Suprapubic skin (tissue), 4 donors: Measurements from ENCODE around the gene PRRT4. TPM values are rescaled to one million over a fixed set of nuclear protein-coding genes. Genes with fewer than 3 reads are reported as not detected.

ENCODE experiments used
- DNase-seq, 2 donors: peaks; one replicate each; pipeline ENCODE4 v3.0.0-alpha.2; 2019; ENCODE audit warnings: low spot score in 2 of 2
- H3K27ac ChIP-seq: fragments of 200-600 bp; sonication (generic); one replicate; pipeline ENCODE4 v1.5.1; 2019
- H3K27me3 ChIP-seq: fragments of 200-600 bp; sonication (generic); one replicate; pipeline ENCODE4 v1.5.1; 2019
- H3K36me3 ChIP-seq: fragments of 200-600 bp; sonication (generic); one replicate; pipeline ENCODE4 v1.5.1; 2019
- H3K4me1 ChIP-seq: fragments of 200-600 bp; sonication (generic); one replicate; pipeline ENCODE4 v1.5.1; 2019
- H3K4me3 ChIP-seq: fragments of 200-600 bp; sonication (generic); one replicate; pipeline ENCODE4 v1.5.1; 2019; ENCODE audit warnings: mild to moderate bottlenecking
- H3K9me3 ChIP-seq: fragments of 200-600 bp; sonication (generic); one replicate; pipeline ENCODE4 v1.5.1; 2019
- CTCF ChIP-seq, 2 donors: fragments of 200-600 bp in 1 of 2; fragments of 450-650 bp in 1 of 2; sonication (generic) in 1 of 2; IDR thresholded peaks; one replicate each; pipeline ENCODE4 v1.5.1; 2016 to 2019; ENCODE audit warnings: antibody characterized with exemption in 2 of 2, mild to moderate bottlenecking in 1 of 2, moderate library complexity in 1 of 2
- EP300 ChIP-seq: sonication (generic); formaldehyde crosslinking; IDR thresholded peaks from one replicate; pipeline ENCODE4 v1.6.1; 2017; ENCODE audit warnings: antibody characterized with exemption
- POLR2A ChIP-seq, 2 donors: fragments of 450-650 bp; IDR thresholded peaks; one replicate each; pipeline ENCODE4 v1.6.1; 2017; ENCODE audit warnings: antibody characterized with exemption in 2 of 2, mild to moderate bottlenecking in 2 of 2, moderate library complexity in 2 of 2
- POLR2AphosphoS5 ChIP-seq, 3 donors: sonication (generic); formaldehyde crosslinking; IDR thresholded peaks; one replicate each; pipeline ENCODE4 v1.6.1; 2017; ENCODE audit warnings: antibody characterized with exemption in 3 of 3
- WGBS: methylation state at CpG from one replicate; pipeline ENCODE4 v1.1.5; 2018; 5-methylcytosine and 5-hydroxymethylcytosine counted together
- total RNA-seq, 4 donors: library from RNA; depleted of rRNA; stranded (reverse); fragments of >200 nt; gene quantifications; one replicate each; pipeline ENCODE4 v1.1.0, GENCODE V29; 2016

PRRT4 gene
- total RNA-seq, 4 donors from 2014 or later = 1.4 to 13.0 (median 6.4) TPM

- Histone ChIP-seq H3K36me3 (no peaks in the 10 kb centered on the region), H3K27me3 (no peaks in the 10 kb centered on the region), H3K27ac (no peak overlapping the region), H3K9me3 (no peaks in the 10 kb centered on the region), H3K4me1 (no peaks in the 10 kb centered on the region), H3K4me3 (no peak overlapping the region)
- no peak for DNase-seq
- 68% methylated on average over 2 of the region's 2 CpGs for WGBS
- no peak for TF ChIP-seq POLR2A (IDR thresholded peaks at IDR 0.05)
Observed at GRCh38 chr7:128373606-128374005, 12.1 kb upstream of the PRRT4 start.

GRCh38 chr7:128370491-128370890, 9.0 kb upstream of the PRRT4 start:
- no peak for TF ChIP-seq CTCF (IDR thresholded peaks at IDR 0.05)
- H3K4me3 ChIP-seq = no peak overlapping the region
- peaks cover 5% of the 10 kb centered on the region for H3K27me3 ChIP-seq
- no peak for DNase-seq
- no peaks in the 10 kb centered on the region for H3K4me1 ChIP-seq
- no peaks in the 10 kb centered on the region for H3K9me3 ChIP-seq
- no peak overlapping the region for H3K27ac ChIP-seq
- no peaks in the 10 kb centered on the region for H3K36me3 ChIP-seq
- 94% methylated on average over 4 of the region's 4 CpGs for WGBS

GRCh38 chr7:128366986-128367385, 5.5 kb upstream of the PRRT4 start:
- no peak overlapping the region for H3K27ac ChIP-seq
- no peaks in the 10 kb centered on the region for H3K36me3 ChIP-seq
- TF ChIP-seq EP300 = no peak
- TF ChIP-seq CTCF (IDR thresholded peaks at IDR 0.05) = no peak
- TF ChIP-seq POLR2AphosphoS5 (IDR thresholded peaks at IDR 0.05) = no peak
- TF ChIP-seq POLR2A (IDR thresholded peaks at IDR 0.05) = no peak
- no peak overlapping the region for H3K4me3 ChIP-seq
- no peak for DNase-seq
- peaks cover 2% of the 10 kb centered on the region for H3K4me1 ChIP-seq
- no peaks in the 10 kb centered on the region for H3K9me3 ChIP-seq
- H3K27me3 ChIP-seq = peaks cover 13% of the 10 kb centered on the region

GRCh38 chr7:128366300-128366699, 4.8 kb upstream of the PRRT4 start:
- no peak for DNase-seq
- Histone ChIP-seq H3K27ac (no peak overlapping the region), H3K4me1 (peaks cover 7% of the 10 kb centered on the region), H3K4me3 (no peak overlapping the region), H3K36me3 (no peaks in the 10 kb centered on the region), H3K27me3 (peaks cover 16% of the 10 kb centered on the region), H3K9me3 (no peaks in the 10 kb centered on the region)
- WGBS = 20% methylated on average over 1 of the region's 1 CpG
- TF ChIP-seq CTCF (IDR thresholded peaks at IDR 0.05) (no peak), POLR2A (IDR thresholded peaks at IDR 0.05) (no peak), EP300 (no peak), POLR2AphosphoS5 (IDR thresholded peaks at IDR 0.05) (no peak)

GRCh38 chr7:128365432-128365831, 3.9 kb upstream of the PRRT4 start:
- no peak for DNase-seq
- 91% methylated on average over 2 of the region's 2 CpGs for WGBS
- H3K4me1 ChIP-seq = peaks cover 16% of the 10 kb centered on the region
- no peaks in the 10 kb centered on the region for H3K9me3 ChIP-seq
- peaks cover 16% of the 10 kb centered on the region for H3K27me3 ChIP-seq
- TF ChIP-seq EP300 (no peak), CTCF (IDR thresholded peaks at IDR 0.05) (no peak), POLR2A (IDR thresholded peaks at IDR 0.05) (no peak), POLR2AphosphoS5 (IDR thresholded peaks at IDR 0.05) (no peak)
- no peak overlapping the region for H3K4me3 ChIP-seq
- H3K27ac ChIP-seq = no peak overlapping the region
- H3K36me3 ChIP-seq = no peaks in the 10 kb centered on the region

GRCh38 chr7:128364166-128364870, 2.8 kb upstream of the PRRT4 start:
- no peak for TF ChIP-seq POLR2A (IDR thresholded peaks at IDR 0.05)
- no peak for TF ChIP-seq CTCF (IDR thresholded peaks at IDR 0.05)
- no peak for TF ChIP-seq POLR2AphosphoS5 (IDR thresholded peaks at IDR 0.05)
- TF ChIP-seq EP300 = no peak
- peaks cover 23% of the 10 kb centered on the region for H3K27me3 ChIP-seq
- WGBS = 79% methylated on average over 4 of the region's 4 CpGs
- H3K4me1 ChIP-seq = peaks cover 18% of the 10 kb centered on the region
- DNase-seq = no peak
- no peak overlapping the region for H3K27ac ChIP-seq
- no peaks in the 10 kb centered on the region for H3K9me3 ChIP-seq
- H3K36me3 ChIP-seq = no peaks in the 10 kb centered on the region
- no peak overlapping the region for H3K4me3 ChIP-seq
